Measurements from ENCODE around the gene CRCP. TPM values are rescaled to one million over a fixed set of nuclear protein-coding genes. Genes with fewer than 3 reads are reported as not detected.
"Not testable (repeated sequence)": the region's sequence is repeated elsewhere in the genome, so short reads cannot be mapped to it uniquely, and the experiment has no call there.

CRCP gene
- total and polyA plus RNA-seq, 10 of the 15 experiments (the other 5 are each of a cell fraction or from before 2014, with no cell fraction given) = 12.4 to 33.8 (median 29.1) TPM

DNA sequence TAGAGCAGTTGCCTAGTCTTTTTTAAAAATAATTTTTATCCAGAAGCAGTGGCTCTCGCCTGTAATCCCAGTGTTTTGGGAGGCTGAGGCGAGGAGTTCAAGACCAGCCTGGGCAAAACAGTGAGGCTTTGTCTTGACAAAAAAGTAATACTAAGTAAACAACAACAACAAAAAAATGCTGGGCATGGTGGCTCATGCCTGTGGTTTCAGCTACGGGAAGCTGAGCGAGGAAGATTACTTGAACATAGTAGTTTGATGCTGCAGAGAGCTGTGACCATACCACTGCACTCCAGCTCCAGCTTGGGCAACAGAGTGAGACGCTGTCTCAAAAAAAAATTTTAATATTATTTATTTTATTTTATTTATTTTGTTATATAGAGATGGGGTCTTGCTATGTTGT is 59.2 kb downstream of the CRCP start (continued):
- no peak for TF ChIP-seq BCL11A (IDR thresholded peaks at IDR 0.05; ENCODE audit: low read depth, low read length)
- TF ChIP-seq, protein P1, sequence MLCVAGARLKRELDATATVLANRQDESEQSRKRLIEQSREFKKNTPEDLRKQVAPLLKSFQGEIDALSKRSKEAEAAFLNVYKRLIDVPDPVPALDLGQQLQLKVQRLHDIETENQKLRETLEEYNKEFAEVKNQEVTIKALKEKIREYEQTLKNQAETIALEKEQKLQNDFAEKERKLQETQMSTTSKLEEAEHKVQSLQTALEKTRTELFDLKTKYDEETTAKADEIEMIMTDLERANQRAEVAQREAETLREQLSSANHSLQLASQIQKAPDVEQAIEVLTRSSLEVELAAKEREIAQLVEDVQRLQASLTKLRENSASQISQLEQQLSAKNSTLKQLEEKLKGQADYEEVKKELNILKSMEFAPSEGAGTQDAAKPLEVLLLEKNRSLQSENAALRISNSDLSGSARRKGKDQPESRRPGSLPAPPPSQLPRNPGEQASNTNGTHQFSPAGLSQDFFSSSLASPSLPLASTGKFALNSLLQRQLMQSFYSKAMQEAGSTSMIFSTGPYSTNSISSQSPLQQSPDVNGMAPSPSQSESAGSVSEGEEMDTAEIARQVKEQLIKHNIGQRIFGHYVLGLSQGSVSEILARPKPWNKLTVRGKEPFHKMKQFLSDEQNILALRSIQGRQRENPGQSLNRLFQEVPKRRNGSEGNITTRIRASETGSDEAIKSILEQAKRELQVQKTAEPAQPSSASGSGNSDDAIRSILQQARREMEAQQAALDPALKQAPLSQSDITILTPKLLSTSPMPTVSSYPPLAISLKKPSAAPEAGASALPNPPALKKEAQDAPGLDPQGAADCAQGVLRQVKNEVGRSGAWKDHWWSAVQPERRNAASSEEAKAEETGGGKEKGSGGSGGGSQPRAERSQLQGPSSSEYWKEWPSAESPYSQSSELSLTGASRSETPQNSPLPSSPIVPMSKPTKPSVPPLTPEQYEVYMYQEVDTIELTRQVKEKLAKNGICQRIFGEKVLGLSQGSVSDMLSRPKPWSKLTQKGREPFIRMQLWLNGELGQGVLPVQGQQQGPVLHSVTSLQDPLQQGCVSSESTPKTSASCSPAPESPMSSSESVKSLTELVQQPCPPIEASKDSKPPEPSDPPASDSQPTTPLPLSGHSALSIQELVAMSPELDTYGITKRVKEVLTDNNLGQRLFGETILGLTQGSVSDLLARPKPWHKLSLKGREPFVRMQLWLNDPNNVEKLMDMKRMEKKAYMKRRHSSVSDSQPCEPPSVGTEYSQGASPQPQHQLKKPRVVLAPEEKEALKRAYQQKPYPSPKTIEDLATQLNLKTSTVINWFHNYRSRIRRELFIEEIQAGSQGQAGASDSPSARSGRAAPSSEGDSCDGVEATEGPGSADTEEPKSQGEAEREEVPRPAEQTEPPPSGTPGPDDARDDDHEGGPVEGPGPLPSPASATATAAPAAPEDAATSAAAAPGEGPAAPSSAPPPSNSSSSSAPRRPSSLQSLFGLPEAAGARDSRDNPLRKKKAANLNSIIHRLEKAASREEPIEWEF (IDR thresholded peaks at IDR 0.05; ENCODE audit: insufficient replicate concordance, low read depth, low read length) = no peak

GRCh38 chr7:66175006-66175405 is 60.4 kb downstream of the CRCP start:
- H3K27ac ChIP-seq (ENCODE audit: control insufficient read depth, insufficient read depth); H3K79me2 ChIP-seq (ENCODE audit: control insufficient read depth, insufficient read depth, low read length); H3K4me2 ChIP-seq (ENCODE audit: control insufficient read depth, insufficient read depth); ATAC-seq; H3K9ac ChIP-seq (ENCODE audit: control insufficient read depth, insufficient read depth, low read length); H3K4me3 ChIP-seq; CTCF ChIA-PET; intact Hi-C loops (cut with micrococcal nuclease; ENCODE audit: unreplicated experiment); H2AFZ ChIP-seq (ENCODE audit: control insufficient read depth, low read depth, low read length); H3K9me3 ChIP-seq (replicated peaks; ENCODE audit: control insufficient read depth, insufficient read depth, low read length); H4K20me1 ChIP-seq (ENCODE audit: control insufficient read depth, insufficient read depth); H3K4me1 ChIP-seq (ENCODE audit: control insufficient read depth, insufficient read depth, low read length); POLR2A ChIA-PET; H3K27me3 ChIP-seq (replicated peaks in 1 of 2; ENCODE audit: control insufficient read depth in 2 of 2, insufficient read depth in 2 of 2, low read length in 1 of 2); in situ Hi-C loops (cut with MboI); H3K36me3 ChIP-seq (ENCODE audit: control insufficient read depth in 2 of 2, insufficient read depth in 2 of 2, low read length in 1 of 2); BruUV-seq (replicated peaks); FAIRE-seq; DNase-seq (ENCODE audit: low read depth, low spot score): not testable (repeated sequence)
- WGBS (ENCODE audit: insufficient coverage, insufficient replicate concordance, low lambda C conversion rate, missing lambda C conversion rate) = 51% methylated on average over 8 of the region's 8 CpGs
- ChIA-PET SMC1A (ENCODE audit: uncharacterized antibody, unreplicated experiment) (interaction anchor here (0.7 to 1.5 kb wide), 2 partner anchors 32 to 239 kb away, joined by 3 read pairs; no protein-coding TSS in a partner anchor), RAD21 (ENCODE audit: unreplicated experiment) (interaction anchor here (0.7 to 0.9 kb wide), 2 partner anchors 9 to 1242 kb away, joined by 3 to 4 read pairs; no protein-coding TSS in a partner anchor)
